ENCODE results near the gene C11orf16.
"Not testable (repeated sequence)": the region's sequence is repeated elsewhere in the genome, so short reads cannot be mapped to it uniquely, and the experiment has no call there.

C11orf16 gene

DNA sequence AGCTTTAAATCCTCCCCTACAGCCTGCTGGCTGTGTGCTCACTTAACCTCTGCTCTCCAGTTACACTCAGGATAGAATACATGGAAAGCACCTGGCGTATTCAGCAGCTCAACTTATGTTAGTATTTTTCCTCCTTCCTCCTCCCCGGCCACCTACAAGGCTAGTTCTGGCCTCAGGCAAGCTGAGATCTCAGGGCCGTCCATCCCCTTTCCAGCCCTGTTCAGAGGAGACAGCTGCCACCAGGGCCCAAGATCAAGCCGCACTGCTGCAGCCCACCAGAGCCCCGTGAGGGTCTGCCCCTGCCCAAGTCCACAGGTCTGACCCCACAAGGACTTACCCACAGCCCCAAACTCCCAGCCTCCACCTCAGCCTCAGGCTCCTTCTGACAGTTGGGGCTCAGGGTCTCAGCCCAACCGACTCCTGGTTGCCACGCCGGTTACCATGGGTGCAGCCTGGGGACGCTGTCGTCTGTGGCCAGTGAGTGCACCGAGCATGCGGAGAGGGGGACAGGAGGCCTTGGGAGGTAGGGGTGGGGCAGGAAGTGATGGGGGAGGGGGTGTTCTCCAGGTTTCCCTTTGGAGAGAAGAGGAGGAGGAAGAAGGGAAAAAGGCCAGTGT is at the start of gene C11orf16:
C11orf16 (minus strand) TSS at position 384 of the 617 bp plus-strand sequence. CDS start 639 bp downstream, outside the sequence.
- no peak for DNase-seq (ENCODE audit: low read depth in 2 of 2)

DNA sequence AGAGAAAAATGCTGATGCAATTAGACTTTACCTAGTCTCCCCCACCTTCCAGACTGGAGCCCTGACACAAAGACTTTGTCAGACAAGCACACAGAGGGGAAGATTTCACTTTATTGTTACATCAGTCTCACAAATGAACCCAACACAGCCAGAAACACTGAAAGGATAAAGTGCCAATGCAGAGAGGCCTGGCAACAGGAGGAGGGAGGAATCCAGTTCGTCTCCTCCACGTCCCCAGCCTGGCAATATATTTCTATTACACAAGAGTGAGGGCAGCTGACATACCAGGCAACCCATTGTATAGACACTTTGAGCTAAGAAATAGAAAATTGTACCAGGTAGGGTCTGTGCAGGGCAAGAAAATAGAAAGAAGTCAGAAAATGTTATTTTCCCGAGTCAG is 47.7 kb upstream of the C11orf16 start:
- no peak for DNase-seq (ENCODE audit: low read depth in 2 of 2)

GRCh38 chr11:8979365-8979764 is 46.6 kb upstream of the C11orf16 start:
- DNase-seq (ENCODE audit: low read depth in 2 of 2): not testable (repeated sequence)

DNA sequence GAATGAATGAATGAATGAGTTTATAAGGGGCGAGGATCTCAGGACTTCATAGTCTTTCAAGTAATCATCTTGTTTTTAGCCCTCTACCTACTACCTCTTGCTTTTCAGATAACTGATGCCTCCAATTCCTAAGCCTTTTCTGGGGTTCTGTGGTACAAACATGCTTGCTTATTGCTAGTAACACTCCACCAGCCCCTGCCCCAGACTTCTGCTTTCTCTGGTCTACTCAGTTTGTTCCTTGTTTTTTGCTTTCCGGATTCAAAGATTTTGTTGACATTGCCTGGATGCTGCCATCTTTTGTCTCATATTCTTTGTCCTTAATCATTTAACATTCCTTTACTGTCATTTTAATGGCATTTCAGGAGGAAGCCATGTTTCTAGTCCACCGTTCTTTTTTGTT is 40.4 kb upstream of the C11orf16 start:
- DNase-seq (ENCODE audit: low read depth in 2 of 2): no peak

DNA sequence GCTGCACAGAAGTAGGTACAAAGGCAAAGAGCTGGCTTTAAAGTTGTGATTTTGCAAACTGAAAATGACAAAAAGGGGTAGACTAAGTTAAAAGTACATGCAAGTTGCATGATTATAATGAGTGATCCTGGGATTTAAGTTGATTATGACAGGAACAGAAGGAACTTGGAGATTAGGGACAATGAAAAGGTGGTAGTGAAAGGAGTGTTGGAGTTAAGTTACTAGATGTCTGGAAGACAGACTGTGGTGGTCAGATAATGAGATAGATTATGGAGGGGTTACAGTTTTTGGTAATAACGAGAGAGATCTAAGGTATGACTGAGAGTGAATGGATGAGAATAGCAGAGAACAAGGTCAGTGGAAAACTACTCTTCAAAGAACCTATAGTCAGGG is 39.2 kb upstream of the C11orf16 start:
- no peak for DNase-seq (ENCODE audit: low read depth in 2 of 2)

DNA sequence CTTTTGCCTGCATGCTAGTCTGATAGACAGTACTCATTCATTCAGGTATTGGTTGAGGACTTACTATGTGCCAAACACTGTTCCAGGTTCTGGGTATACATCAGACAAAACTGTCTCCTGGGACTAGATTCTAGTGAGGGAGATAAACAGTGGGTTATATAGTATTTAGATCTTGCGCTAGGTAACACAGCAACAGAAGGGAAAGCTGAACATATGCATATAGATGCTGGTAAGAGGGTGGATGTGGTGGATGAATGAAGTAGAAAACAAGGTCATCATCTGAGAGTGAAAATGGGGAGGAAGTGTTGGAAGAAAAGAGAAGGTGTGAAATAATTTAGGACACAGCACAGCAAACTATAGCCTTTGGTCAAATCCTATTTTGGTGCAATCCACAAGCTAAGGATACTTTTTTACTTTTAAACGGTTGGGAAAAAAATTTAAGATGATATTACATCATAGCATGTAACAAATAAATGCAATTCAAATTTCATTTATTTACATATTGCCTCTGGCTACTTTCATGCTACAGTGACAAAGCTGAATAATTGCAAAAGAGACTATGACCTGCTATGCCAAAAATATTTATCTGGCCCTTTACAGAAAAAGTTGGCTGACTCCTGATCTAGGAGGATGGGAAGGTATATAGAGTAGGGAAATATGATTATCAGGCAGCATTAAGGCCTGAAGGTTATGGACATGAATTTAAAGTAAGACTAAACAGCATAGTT is 38.6 kb upstream of the C11orf16 start:
- DNase-seq (ENCODE audit: low read depth in 2 of 2): no peak

DNA sequence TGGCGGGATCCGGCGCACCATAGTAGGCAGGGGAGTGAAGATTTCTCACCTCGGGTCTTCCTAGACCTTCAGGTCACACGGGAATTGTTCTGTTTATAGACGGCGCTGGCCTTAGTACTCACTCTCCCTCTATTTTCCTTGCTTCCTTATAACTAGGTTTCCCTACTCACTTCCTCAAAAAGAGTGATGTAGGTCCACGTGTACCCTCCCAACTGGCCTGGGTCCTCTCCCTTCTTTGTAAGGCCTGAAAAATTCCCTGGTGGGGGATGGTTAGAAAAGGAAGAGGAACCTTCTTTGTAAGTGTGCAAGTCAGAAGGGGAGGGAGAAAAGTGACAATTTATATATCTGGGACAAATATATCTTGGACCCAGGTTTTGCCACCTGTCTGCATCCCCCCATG is 34.4 kb upstream of the C11orf16 start:
- no peak for DNase-seq (ENCODE audit: low read depth in 2 of 2)

GRCh38 chr11:8964324-8965320 is 31.9 kb upstream of the C11orf16 start, which contains the start of gene TMEM9B:
TMEM9B (minus strand) TSS chr11:8964442; CDS start chr11:8964313, 129 bp downstream.
- peak; percentile 34 to 54 for DNase-seq (ENCODE audit: low read depth in 2 of 2)

- DNase-seq (ENCODE audit: low read depth in 2 of 2): peak; percentile 23 to 52
Measured at GRCh38 chr11:8963569-8964323, 31.0 kb upstream of the C11orf16 start.

GRCh38 chr11:8962841-8963240 is 30.1 kb upstream of the C11orf16 start:
- DNase-seq (ENCODE audit: low read depth in 2 of 2): no peak

DNA sequence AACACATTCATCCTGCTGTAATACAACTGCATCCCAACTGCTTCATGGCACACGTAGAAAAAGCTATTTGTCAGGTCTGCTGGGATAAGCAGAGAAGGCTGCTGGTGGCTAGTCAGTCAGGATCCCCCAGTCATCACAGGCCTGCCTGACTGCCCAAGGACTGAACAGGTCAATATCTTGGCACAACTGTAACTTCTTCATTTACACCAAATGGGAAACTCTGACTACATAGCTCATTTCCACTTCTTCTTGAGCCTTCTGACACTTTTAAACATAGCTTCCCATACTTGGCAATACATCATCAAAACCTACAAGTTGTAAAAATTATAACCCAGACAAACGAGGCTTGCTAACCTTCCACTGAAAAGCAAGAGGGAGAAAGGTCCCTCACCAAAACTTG is 28.7 kb upstream of the C11orf16 start:
- no peak for DNase-seq (ENCODE audit: low read depth in 2 of 2)

DNA sequence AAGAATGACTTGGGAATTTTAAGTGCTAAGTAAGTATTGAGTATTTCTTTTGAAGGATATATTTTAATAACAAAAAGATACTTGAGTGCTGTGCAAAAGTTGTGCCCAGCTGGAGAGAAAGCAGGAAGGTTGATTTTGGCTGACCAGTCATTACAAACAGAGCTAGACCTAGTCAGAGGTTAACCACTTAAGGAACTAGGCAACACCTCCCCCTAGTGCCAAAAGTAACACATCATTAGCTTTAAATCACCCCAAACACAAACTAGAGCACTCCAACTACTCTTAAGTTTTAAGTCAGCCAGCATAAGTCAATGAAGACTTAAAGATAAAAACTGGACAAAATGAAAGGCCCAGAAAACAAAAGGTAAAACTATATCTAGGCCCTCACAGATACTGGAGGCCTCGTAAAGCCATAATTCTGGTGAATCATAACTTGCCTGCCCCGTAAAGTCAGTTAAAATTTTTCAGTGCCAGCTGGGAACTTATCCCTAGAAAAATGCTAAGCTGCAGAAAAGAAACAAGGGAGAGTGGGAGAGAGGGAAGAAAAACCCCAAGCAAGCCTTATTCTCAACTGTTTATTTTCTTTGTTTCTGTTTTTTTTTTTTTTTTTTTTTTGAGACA is 26.9 kb upstream of the C11orf16 start:
- DNase-seq (ENCODE audit: low read depth in 2 of 2): no peak

DNA sequence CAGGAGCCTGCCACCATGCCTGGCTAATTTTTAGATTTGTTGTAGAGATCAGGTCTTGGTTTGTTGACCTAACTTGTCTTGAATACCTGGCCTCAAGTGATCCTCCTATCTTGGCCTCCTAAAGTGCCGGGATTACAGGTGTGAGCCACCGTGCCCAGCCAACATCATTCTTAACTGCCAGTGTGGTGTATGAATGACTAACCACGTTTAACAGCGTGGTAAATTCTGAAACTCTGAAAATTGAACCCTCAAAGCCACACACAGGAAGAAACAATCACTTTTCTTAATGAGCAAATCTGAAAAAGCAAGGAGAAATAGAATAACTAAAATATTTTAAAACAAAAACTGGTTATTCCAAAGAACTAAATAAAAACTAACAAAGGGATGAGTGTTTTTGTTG is 24.1 kb upstream of the C11orf16 start:
- DNase-seq (ENCODE audit: low read depth in 2 of 2): no peak

- DNase-seq (ENCODE audit: low read depth in 2 of 2): no peak
Measured at GRCh38 chr11:8948886-8949285, 16.1 kb upstream of the C11orf16 start.

GRCh38 chr11:8947230-8947943 is 14.6 kb upstream of the C11orf16 start:
- DNase-seq (ENCODE audit: low read depth in 2 of 2): no peak

DNA sequence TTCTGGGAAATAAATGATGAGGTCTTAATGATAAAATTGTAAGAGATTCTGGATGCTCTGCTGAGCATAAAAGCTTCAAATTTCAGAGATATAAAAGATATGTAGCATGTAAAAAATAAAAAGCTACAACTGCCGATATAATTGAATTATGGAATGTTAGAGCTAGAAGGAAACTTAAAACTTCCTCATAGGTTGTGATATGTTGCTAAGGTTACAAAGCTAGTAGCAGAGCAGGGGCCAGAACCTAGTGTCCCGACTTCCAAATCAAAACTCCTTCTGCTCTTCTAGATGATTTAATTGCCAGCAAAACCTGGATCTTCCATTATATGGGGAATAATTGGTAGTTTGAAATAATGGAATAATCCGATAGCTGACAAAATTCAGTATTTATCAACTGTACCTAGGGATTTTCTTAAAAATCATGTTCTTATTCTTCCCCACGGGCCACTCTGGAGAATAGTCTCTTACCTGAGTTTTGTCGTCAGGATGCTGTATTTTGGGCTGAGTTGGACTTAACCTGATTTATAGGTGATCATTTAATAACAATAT is 9.8 kb upstream of the C11orf16 start, which contains the start of gene ASCL3:
ASCL3 (minus strand) TSS at position 499 of the 549 bp plus-strand sequence. CDS start 4,855 bp downstream, outside the sequence.
- no peak for DNase-seq (ENCODE audit: low read depth in 2 of 2)

- DNase-seq (ENCODE audit: low read depth in 2 of 2): no peak
Measured at GRCh38 chr11:8941341-8942103, 8.8 kb upstream of the C11orf16 start.

DNA sequence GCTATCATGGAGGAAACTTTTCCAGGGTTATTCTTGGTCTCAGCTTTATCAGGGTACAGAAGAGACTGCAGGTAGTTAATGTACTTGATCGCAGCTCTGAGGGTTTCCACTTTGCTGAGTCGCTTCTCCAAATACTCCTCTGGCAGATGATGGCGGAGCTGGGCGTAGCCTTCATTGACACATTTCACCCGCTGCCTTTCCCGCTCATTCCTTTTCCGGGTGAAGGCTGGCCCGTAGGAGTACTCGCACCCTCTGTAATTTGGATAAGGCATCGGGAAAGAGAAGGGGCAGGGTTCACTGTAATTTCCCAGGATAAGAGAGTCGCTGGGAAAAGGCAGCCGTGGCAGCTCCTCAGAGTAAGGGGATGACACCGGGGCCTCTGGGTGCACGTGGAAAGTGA is 4.9 kb upstream of the C11orf16 start:
- DNase-seq (ENCODE audit: low read depth in 2 of 2): no peak

DNA sequence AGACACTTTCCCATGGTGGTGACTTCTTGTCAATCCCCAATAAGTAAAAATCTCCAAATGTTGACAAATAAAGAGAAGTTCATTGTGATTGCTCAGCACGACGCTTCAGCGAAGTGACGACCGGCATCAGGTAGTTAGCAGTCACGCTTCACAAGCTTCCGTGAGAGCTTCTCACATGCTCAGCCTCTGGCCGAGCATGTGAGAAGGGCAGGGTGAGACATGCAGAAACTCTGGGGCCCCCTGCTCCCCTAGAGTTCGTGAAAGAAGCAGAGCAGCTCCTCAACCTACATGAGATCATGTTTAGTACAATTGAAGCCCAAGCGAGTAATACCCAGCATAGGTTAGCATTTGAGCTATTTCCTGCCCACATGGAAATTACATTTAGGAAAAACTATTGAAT is 4.4 kb upstream of the C11orf16 start:
- no peak for DNase-seq (ENCODE audit: low read depth in 2 of 2)

Measured in stimulated activated CD4-positive, alpha-beta T cell treated with anti-CD3 and anti-CD28 coated beads, Interleukin-1b, Interleukin-23, amount 100 ng/mL, for 1 hour (primary cell).